ENCODE results near the gene ZBP1. TPM values are rescaled to one million over a fixed set of nuclear protein-coding genes. Genes with fewer than 3 reads are reported as not detected.

The ZBP1 gene
- total RNA-seq, 1 donor from 2014 or later, result not detected

DNA sequence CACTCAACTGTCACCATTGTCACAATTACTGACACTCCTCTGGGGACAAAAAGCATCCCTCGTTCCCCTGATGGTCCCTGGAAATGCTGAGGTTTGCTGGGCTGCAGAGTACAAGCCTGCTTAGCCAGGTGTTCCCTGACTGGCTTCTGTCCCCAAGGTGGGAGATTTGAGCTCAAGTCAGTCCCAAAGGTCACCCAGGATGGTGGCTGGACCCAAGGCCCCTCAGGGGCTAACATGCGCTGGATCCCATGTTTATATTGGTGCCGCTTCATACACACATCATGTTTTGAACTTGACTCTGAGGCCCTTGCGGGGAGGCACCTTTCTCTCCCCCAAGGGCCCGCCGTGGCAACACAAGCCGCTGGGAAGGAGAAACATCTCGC is 45.4 kb upstream of the ZBP1 start:
- H3K4me3 ChIP-seq (ENCODE audit: low read depth, low read length), result no peak overlapping the region
- TF ChIP-seq, protein P1, sequence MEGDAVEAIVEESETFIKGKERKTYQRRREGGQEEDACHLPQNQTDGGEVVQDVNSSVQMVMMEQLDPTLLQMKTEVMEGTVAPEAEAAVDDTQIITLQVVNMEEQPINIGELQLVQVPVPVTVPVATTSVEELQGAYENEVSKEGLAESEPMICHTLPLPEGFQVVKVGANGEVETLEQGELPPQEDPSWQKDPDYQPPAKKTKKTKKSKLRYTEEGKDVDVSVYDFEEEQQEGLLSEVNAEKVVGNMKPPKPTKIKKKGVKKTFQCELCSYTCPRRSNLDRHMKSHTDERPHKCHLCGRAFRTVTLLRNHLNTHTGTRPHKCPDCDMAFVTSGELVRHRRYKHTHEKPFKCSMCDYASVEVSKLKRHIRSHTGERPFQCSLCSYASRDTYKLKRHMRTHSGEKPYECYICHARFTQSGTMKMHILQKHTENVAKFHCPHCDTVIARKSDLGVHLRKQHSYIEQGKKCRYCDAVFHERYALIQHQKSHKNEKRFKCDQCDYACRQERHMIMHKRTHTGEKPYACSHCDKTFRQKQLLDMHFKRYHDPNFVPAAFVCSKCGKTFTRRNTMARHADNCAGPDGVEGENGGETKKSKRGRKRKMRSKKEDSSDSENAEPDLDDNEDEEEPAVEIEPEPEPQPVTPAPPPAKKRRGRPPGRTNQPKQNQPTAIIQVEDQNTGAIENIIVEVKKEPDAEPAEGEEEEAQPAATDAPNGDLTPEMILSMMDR (conservative IDR thresholded peaks at IDR 0.05; ENCODE audit: low read depth, low read length), result no peak
- DNase-seq (ENCODE audit: low read depth), result no peak

DNA sequence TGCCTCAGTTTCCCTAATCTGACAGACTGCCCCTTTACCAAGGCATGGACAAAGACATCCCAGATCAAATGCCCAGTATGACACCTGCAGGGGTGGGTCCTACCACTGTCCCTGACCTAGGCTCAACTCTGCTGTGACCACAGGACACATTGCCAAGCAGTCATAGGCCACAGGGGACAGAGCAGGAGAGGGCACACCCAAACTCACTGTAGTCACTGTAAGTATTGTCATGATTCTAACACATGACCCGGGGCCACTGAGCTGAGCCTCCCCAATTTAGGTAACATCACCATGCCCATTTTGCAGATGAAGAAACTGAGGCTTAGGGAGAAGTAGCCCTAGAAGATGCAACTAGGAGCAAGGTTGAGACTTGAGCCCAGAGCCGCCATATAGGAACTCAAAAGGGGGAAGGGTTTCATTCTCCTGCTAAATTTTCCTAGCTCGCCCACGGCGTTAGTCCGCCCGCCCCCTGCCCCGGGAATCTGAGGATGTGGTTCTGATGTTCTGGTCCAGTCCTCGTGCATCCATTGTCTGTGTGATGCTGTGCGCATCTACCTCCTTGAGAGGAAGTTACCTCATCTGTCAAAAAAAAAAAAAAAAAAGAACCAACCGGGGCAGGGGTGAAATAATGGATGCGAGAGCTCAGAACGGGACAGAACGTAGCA is 44.8 kb upstream of the ZBP1 start:
- no peak overlapping the region for H3K4me3 ChIP-seq (ENCODE audit: low read depth, low read length)
- no peak for DNase-seq (ENCODE audit: low read depth)
- TF ChIP-seq, protein P1 (conservative IDR thresholded peaks at IDR 0.05; ENCODE audit: low read depth, low read length), result no peak

DNA sequence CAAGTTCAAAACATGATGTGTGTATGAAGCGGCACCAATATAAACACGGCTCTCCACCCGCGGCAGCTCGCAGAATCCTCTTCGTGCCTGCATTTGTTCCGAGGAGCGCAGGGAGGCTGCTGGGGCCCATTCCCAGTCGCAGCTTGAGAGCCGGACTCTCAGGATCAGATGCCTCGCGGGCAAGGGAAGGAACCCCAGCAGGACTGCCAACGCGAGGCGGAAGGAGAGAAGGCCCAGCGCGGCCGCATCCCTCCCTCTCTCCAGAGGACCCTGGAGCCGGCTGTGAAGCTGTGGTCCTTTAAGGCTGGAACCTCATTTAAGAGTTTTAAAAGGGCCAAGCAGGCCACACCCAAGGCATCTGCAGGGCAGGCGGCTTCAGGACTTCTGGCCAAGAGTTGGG is 44.2 kb upstream of the ZBP1 start:
- DNase-seq (ENCODE audit: low read depth), result no peak
- TF ChIP-seq, protein P1 (conservative IDR thresholded peaks at IDR 0.05; ENCODE audit: low read depth, low read length), result no peak
- H3K4me3 ChIP-seq (ENCODE audit: low read depth, low read length), result no peak overlapping the region

DNA sequence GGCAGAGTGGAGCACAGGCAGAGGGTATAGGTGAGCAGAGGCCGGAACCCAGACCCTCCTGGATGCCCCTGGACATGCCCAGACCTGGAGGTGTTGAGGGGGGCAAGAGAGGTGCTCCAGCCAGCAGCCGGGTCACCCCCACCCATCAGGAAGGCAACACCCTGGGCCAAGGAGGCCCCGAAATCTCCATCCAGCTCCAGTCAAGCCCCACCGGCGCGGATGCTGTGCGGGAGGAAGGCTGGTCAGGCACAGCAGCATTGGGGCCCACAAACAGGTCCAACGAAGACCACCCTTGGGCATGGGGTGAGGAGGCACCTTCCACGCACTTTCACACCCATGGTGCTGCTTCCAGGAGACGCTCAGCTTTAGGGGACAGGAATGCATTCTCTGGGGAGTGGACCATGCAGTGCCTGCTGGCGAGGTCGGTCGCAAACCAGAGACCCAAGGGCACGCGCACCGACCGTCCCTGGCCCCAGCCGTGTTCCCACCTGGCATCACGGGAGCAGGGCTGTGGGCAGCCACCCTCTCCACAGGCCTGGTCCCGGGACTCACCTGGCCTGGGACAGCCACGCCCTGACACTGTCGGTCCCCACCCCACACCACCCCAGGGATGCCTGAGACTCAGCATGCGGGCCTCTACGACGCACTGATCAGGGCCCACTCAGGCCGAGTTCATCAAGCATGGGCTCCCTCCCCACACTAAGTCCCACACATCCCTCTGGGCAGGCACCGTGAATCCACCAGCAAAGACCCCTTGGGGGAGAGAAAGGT is 43.6 kb upstream of the ZBP1 start:
- TF ChIP-seq, protein P1 (conservative IDR thresholded peaks at IDR 0.05; ENCODE audit: low read depth, low read length), result no peak
- H3K4me3 ChIP-seq (ENCODE audit: low read depth, low read length), result no peak overlapping the region

DNA sequence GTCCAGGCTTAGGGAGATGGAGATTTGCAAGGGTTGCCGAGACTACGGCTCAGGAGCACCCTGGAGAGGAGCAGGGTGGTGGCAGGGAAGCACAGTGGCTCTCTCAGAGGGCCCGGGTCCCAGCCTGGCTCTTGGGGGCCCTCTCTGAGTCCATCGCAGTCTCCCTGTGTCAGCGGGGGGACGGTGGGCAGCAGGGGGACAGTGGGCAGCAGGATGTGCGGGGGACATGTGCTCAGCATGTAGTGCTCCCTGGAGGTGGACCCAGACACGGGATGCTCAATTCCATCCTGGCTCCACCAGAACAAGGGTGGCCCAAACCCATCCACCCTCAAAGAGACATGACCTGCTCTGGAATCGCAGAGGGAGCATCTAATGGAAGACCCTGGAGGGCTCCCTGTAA is 43.0 kb upstream of the ZBP1 start:
- TF ChIP-seq, protein P1 (conservative IDR thresholded peaks at IDR 0.05; ENCODE audit: low read depth, low read length), result no peak
- H3K4me3 ChIP-seq (ENCODE audit: low read depth, low read length), result no peak overlapping the region
- no peak for DNase-seq (ENCODE audit: low read depth)

More for the DNA sequence above, 43.6 kb upstream of the ZBP1 start:
- DNase-seq (ENCODE audit: low read depth), result no peak

DNA sequence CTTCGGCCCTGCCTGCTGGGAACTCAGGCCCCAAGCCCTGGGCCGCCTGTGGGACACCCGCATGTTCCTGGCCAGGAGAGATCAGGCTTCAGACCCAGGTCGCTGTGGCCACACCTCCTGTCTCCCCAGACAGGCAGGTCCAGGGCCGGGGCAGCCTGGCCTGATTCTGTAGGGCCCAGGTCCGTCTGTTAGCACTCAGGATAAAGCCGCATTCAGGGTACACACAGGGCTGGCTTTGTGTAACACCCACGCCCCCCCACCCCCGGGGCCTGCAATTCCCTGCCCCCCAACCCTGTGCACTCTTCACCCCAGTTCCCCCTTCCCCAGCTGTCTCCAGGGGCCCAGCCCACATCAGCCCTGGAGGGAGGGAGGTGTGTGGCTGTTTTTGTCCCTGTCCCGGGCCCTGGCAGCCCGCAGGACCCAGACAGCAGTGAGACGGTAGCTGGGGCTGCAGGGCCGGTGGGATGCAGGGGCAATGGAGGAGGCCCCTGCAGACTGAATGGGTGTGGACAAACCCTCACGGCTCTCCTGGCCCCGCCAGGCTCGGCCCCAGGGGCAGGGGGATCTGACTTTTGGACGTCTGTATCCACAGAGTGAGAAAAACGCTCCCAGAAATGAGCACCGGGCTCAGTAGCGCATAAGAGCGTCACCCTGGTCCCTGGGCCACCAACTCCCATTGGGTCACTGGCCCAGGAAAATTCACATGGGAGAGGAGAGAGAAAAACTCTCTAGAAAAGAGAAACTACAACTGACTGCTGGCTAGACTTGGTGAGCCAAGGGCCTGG is 42.4 kb upstream of the ZBP1 start:
- TF ChIP-seq, protein P1 (conservative IDR thresholded peaks at IDR 0.05; ENCODE audit: low read depth, low read length), result no peak
- no peak for DNase-seq (ENCODE audit: low read depth)
- no peak overlapping the region for H3K4me3 ChIP-seq (ENCODE audit: low read depth, low read length)

Measured in epithelial cell of proximal tubule (primary cell).